Smooth muscle cell (in vitro differentiated cells): ENCODE results near the gene CTNNA3. TPM values are rescaled to one million over a fixed set of nuclear protein-coding genes. Genes with fewer than 3 reads are reported as not detected.

Experiments used
- DNase-seq: peaks from one replicate; lab custom pipeline; 2025; ENCODE audit not compliant: unreplicated experiment; lab: John Stamatoyannopoulos, UW
- H2AFZ ChIP-seq: fragments of 200-600 bp; sonication (generic); 2 replicates; pipeline ENCODE4 v1.6.0; 2016; ENCODE audit warnings: antibody characterized with exemption, low read depth, mild to moderate bottlenecking
- H3F3A ChIP-seq: fragments of 200-600 bp; sonication (generic); 2 replicates; pipeline ENCODE4 v1.6.0; 2017; ENCODE audit warnings: antibody characterized with exemption, low read depth
- H3K27ac ChIP-seq: fragments of 200-600 bp; sonication (generic); 2 replicates; pipeline ENCODE4 v1.5.1; 2016; ENCODE audit warnings: low read depth, mild to moderate bottlenecking
- H3K27me3 ChIP-seq: fragments of 200-600 bp; sonication (generic); 2 replicates; pipeline ENCODE4 v1.6.1; 2016; ENCODE audit warnings: low read depth, mild to moderate bottlenecking
- H3K36me3 ChIP-seq: fragments of 200-600 bp; sonication (generic); 2 replicates; pipeline ENCODE4 v1.5.1; 2016; ENCODE audit warnings: low read depth
- H3K4me1 ChIP-seq: fragments of 200-600 bp; sonication (generic); 2 replicates; pipeline ENCODE4 v1.5.1; 2016; ENCODE audit warnings: low read depth
- H3K4me2 ChIP-seq: fragments of 200-600 bp; sonication (generic); 2 replicates; pipeline ENCODE4 v1.6.0; 2016; ENCODE audit warnings: mild to moderate bottlenecking
- H3K4me3 ChIP-seq: fragments of 200-600 bp; sonication (generic); 2 replicates; pipeline ENCODE4 v1.5.1; 2016; ENCODE audit warnings: mild to moderate bottlenecking
- H3K79me2 ChIP-seq: fragments of 200-600 bp; sonication (generic); 2 replicates; pipeline ENCODE4 v1.6.0; 2016; ENCODE audit warnings: low read depth, mild to moderate bottlenecking
- H3K9ac ChIP-seq: fragments of 200-600 bp; sonication (generic); 2 replicates; pipeline ENCODE4 v1.6.0; 2016; ENCODE audit warnings: low read depth
- H3K9me3 ChIP-seq: fragments of 200-600 bp; sonication (generic); replicated peaks from 2 replicates; pipeline ENCODE4 v1.5.1; 2016; ENCODE audit warnings: low read depth
- H4K20me1 ChIP-seq: fragments of 200-600 bp; sonication (generic); 2 replicates; pipeline ENCODE4 v1.6.0; 2016; ENCODE audit warnings: low read depth
- WGBS: methylation state at CpG from one replicate; pipeline ENCODE4 v1.1.7; 2016; ENCODE audit warnings: low lambda C conversion rate; 5-methylcytosine and 5-hydroxymethylcytosine counted together
- polyA plus RNA-seq: library from polyadenylated mRNA; unstranded; fragments of >200 nt; fragmentation: Nextera tagmentation; extraction: Ambion mirVana; gene quantifications from 2 replicates; pipeline ENCODE4 v1.2.1, GENCODE V29; 2016
- total RNA-seq: library from RNA; depleted of rRNA; stranded (reverse); fragments of >200 nt; gene quantifications from 2 replicates; pipeline ENCODE4 v1.2.3, GENCODE V29; 2014
- TF ChIP-seq, protein P1 (sequence below): fragments of 200-600 bp; sonication (generic); IDR thresholded peaks from 2 replicates; pipeline ENCODE4 v1.5.1; 2017; ENCODE audit warnings: borderline replicate concordance, mild to moderate bottlenecking, antibody characterized with exemption; ENCODE audit not compliant: insufficient read depth, poor library complexity, severe bottlenecking

Gene CTNNA3
- total and polyA plus RNA-seq, 2 experiments from 2014 or later: 1.3 TPM; not detected in 1

DNA sequence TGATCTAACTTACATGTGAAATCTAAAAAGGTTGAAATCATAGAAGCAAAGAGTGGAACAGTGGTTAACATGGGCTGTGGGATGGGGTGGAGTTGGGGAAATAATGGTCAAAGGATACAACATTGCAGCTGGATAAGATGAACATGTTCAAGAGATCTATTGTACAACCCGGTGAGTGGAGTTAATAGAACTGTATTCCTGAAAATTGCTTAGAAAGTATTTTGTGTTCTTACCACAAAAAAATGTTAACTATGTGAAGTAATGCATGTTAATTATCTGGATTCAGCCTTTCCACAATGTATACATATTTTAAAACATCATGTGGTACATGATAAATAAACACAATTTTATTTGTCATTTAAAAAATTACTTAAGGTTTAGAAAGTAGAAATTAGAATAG, 1041.1 kb downstream of the CTNNA3 start:
- 38% methylated on average over 1 of the region's 1 CpG for WGBS
- no peaks in the 10 kb centered on the region for H3K4me1 ChIP-seq
- H3F3A ChIP-seq: no peaks in the 10 kb centered on the region
- H3K9me3 ChIP-seq: peaks cover 5% of the 10 kb centered on the region
- TF ChIP-seq, protein P1, sequence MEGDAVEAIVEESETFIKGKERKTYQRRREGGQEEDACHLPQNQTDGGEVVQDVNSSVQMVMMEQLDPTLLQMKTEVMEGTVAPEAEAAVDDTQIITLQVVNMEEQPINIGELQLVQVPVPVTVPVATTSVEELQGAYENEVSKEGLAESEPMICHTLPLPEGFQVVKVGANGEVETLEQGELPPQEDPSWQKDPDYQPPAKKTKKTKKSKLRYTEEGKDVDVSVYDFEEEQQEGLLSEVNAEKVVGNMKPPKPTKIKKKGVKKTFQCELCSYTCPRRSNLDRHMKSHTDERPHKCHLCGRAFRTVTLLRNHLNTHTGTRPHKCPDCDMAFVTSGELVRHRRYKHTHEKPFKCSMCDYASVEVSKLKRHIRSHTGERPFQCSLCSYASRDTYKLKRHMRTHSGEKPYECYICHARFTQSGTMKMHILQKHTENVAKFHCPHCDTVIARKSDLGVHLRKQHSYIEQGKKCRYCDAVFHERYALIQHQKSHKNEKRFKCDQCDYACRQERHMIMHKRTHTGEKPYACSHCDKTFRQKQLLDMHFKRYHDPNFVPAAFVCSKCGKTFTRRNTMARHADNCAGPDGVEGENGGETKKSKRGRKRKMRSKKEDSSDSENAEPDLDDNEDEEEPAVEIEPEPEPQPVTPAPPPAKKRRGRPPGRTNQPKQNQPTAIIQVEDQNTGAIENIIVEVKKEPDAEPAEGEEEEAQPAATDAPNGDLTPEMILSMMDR: no peak
- H3K4me2 ChIP-seq: no peak overlapping the region
- no peak overlapping the region for H2AFZ ChIP-seq
- no peak overlapping the region for H3K27ac ChIP-seq
- H4K20me1 ChIP-seq: no peaks in the 10 kb centered on the region
- no peak for DNase-seq
- no peaks in the 10 kb centered on the region for H3K36me3 ChIP-seq
- no peak overlapping the region for H3K4me3 ChIP-seq
- no peaks in the 10 kb centered on the region for H3K79me2 ChIP-seq
- H3K9ac ChIP-seq: no peak overlapping the region
- no peaks in the 10 kb centered on the region for H3K27me3 ChIP-seq

DNA sequence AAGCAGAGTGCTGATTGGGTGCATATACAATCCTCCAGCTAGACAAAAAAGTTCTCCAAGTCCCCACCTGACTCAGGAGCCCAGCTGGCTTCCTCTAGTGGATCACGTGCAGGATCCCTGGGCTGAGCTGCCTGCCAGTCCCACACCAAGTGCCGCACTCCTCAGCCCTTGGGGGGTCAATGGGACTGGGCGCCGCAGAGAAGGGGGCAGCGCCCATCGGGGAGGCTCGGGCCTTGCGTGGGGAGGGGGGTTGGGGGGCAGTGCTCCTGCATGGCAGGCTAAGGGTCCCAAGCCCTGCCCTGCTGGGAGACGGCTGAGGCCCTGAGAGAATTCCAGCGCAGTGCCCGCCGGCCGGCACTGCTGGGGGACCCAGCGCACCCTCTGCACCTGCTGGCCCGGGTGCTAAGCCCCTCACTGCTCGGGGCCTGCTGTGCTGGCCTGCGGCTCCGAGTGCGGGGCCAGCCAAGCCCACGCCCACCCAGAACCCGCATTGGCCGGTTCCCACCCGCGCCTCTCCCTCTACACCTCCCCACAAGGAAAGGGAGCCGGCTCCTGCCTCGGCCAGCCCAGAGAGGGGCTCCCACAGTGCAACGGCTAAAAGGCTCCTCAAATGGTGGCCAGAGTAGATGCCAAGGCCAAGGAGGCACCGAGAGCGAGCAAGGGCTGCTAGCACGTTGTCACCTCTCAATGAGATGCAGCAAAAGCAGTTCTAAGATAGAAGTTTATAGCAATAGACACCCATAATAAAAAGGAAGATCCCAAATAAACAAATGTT, 1044.5 kb downstream of the CTNNA3 start:
- Histone ChIP-seq H3K9me3 (peaks cover 5% of the 10 kb centered on the region), H3K79me2 (no peaks in the 10 kb centered on the region), H2AFZ (no peak overlapping the region), H4K20me1 (no peaks in the 10 kb centered on the region), H3K4me3 (no peak overlapping the region), H3K4me1 (no peaks in the 10 kb centered on the region), H3K27me3 (no peaks in the 10 kb centered on the region), H3K27ac (no peak overlapping the region), H3K4me2 (no peak overlapping the region), H3K36me3 (no peaks in the 10 kb centered on the region), H3F3A (no peaks in the 10 kb centered on the region), H3K9ac (no peak overlapping the region)
- TF ChIP-seq, protein P1: no peak
- DNase-seq: no peak
- 91% methylated on average over 16 of the region's 30 CpGs for WGBS

DNA sequence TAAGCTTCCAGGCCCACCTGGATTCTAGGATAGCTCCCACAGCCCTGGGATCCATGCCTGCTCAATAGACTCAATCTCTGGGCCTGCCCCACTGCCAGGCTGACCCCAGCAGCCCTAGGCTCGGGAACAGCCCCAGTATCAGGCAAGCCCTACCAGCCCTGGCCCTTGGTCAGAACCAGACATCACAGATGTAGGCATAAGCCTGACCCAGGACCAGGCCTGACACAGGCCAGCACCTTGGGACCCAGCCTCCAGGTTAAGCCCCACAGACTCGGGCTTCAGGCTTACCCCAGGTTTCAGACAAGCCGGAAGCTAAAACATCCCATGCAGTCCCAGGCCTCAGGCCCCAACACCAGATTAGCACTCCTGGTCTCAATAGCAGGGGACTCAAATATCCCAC, 1046.4 kb downstream of the CTNNA3 start:
- no peak overlapping the region for H2AFZ ChIP-seq
- H3K4me1 ChIP-seq: no peaks in the 10 kb centered on the region
- no peaks in the 10 kb centered on the region for H4K20me1 ChIP-seq
- peaks cover 5% of the 10 kb centered on the region for H3K9me3 ChIP-seq
- 85% methylated on average over 3 of the region's 3 CpGs for WGBS
- no peak for DNase-seq
- TF ChIP-seq, protein P1: no peak
- no peak overlapping the region for H3K4me2 ChIP-seq
- no peaks in the 10 kb centered on the region for H3K27me3 ChIP-seq
- no peak overlapping the region for H3K4me3 ChIP-seq
- H3K36me3 ChIP-seq: no peaks in the 10 kb centered on the region
- H3K9ac ChIP-seq: no peak overlapping the region
- H3K79me2 ChIP-seq: no peaks in the 10 kb centered on the region
- no peak overlapping the region for H3K27ac ChIP-seq
- no peaks in the 10 kb centered on the region for H3F3A ChIP-seq

DNA sequence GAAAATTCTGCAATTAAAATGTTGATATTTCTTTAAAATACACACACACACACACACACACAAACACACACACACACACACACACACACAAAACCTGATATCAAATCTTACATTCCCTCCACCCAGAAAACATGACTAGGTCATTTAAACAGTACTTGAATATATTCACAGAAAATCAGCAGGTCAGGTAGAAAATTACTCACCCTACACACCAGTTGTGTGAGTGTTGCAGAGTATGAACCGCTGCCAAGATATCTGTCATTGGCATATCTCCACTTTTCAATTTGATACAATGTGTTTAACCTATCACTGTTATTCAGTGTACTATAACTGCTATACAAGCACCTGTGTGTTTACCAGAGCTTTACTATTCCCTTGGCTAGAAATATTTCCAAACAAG, 1053.8 kb downstream of the CTNNA3 start:
- DNase-seq: no peak
- H2AFZ ChIP-seq: no peak overlapping the region
- TF ChIP-seq, protein P1: no peak
- H3K9me3 ChIP-seq: no peaks in the 10 kb centered on the region
- H3K27ac ChIP-seq: no peak overlapping the region
- WGBS: 97% methylated on average over 1 of the region's 1 CpG
- no peak overlapping the region for H3K9ac ChIP-seq
- H3K36me3 ChIP-seq: no peaks in the 10 kb centered on the region
- H3F3A ChIP-seq: no peaks in the 10 kb centered on the region
- H3K4me1 ChIP-seq: peaks cover 10% of the 10 kb centered on the region
- H4K20me1 ChIP-seq: no peaks in the 10 kb centered on the region
- no peak overlapping the region for H3K4me3 ChIP-seq
- no peaks in the 10 kb centered on the region for H3K79me2 ChIP-seq
- no peak overlapping the region for H3K4me2 ChIP-seq
- H3K27me3 ChIP-seq: no peaks in the 10 kb centered on the region
